CD4-positive, alpha-beta T cell treated with Interleukin-15 for 1 hour (primary cell): Measurements from ENCODE around the gene IRF2BP1.

ENCODE experiments used
- DNase-seq: peaks from one replicate; pipeline ENCODE4 v3.0.0-alpha.2; 2020

The IRF2BP1 gene

GRCh38 chr19:45885556-45886426, at the start of gene IRF2BP1:
TSS of gene IRF2BP1 (minus strand) at chr19:45886141. CDS start at chr19:45885774, 367 bp downstream.
- DNase-seq, result peak; percentile 91

- no peak for DNase-seq
These were observed 49.3 kb upstream of the IRF2BP1 start for GRCh38 chr19:45935267-45935666.

GRCh38 chr19:45934551-45935230, 48.8 kb upstream of the IRF2BP1 start:
- no peak for DNase-seq

GRCh38 chr19:45933759-45934158, 47.8 kb upstream of the IRF2BP1 start:
- DNase-seq, result no peak

GRCh38 chr19:45931055-45931454, 45.1 kb upstream of the IRF2BP1 start:
- no peak for DNase-seq

- DNase-seq, result no peak
These were observed 43.3 kb upstream of the IRF2BP1 start for GRCh38 chr19:45929247-45929646.

GRCh38 chr19:45927565-45928261, 41.8 kb upstream of the IRF2BP1 start:
- DNase-seq, result peak; percentile 91

GRCh38 chr19:45924891-45925447, 39.0 kb upstream of the IRF2BP1 start:
- no peak for DNase-seq

GRCh38 chr19:45922281-45922680, 36.3 kb upstream of the IRF2BP1 start:
- no peak for DNase-seq

GRCh38 chr19:45920458-45920857, 34.5 kb upstream of the IRF2BP1 start:
- no peak for DNase-seq

GRCh38 chr19:45919678-45920077, 33.7 kb upstream of the IRF2BP1 start:
- DNase-seq, result no peak

- no peak for DNase-seq
These were observed 32.8 kb upstream of the IRF2BP1 start for GRCh38 chr19:45918721-45919120.

GRCh38 chr19:45917421-45918091, 31.6 kb upstream of the IRF2BP1 start:
- no peak for DNase-seq

GRCh38 chr19:45913874-45914830, 28.2 kb upstream of the IRF2BP1 start, which contains the start of gene NANOS2:
TSS of gene NANOS2 (minus strand) at chr19:45914778. CDS start at chr19:45914693, 85 bp downstream.
- DNase-seq, result no peak

GRCh38 chr19:45911291-45911690, 25.4 kb upstream of the IRF2BP1 start:
- DNase-seq, result no peak

GRCh38 chr19:45908956-45909355, 23.0 kb upstream of the IRF2BP1 start:
- DNase-seq, result no peak

GRCh38 chr19:45906221-45906620, 20.3 kb upstream of the IRF2BP1 start:
- DNase-seq, result no peak

- no peak for DNase-seq
These were observed 19.1 kb upstream of the IRF2BP1 start for GRCh38 chr19:45905011-45905410.

- peak; percentile 99 for DNase-seq
These were observed 17.0 kb upstream of the IRF2BP1 start for GRCh38 chr19:45902651-45903625.
